GM23248 (cell line): ENCODE measurements around the gene S100A9. TPM values are rescaled to one million over a fixed set of nuclear protein-coding genes. Genes with fewer than 3 reads are reported as not detected.

Experiments
- DNase-seq: peaks from one replicate; pipeline ENCODE4 v3.0.0-alpha.2; 2015
- H2AFZ ChIP-seq: fragments of 200-600 bp; sonication (generic); 2 replicates; pipeline ENCODE4 v1.6.1; 2016; ENCODE audit warnings: antibody characterized with exemption
- H3F3A ChIP-seq: fragments of 200-600 bp; sonication (generic); 2 replicates; pipeline ENCODE4 v1.6.1; 2016; ENCODE audit warnings: mild to moderate bottlenecking, antibody characterized with exemption, mixed run types; ENCODE audit not compliant: insufficient read depth
- H3K27ac ChIP-seq: fragments of 200-600 bp; sonication (generic); 2 replicates; pipeline ENCODE4 v1.5.1; 2016; ENCODE audit warnings: mild to moderate bottlenecking
- H3K27me3 ChIP-seq: fragments of 200-600 bp; sonication (generic); replicated peaks from 2 replicates; pipeline ENCODE4 v1.6.1; 2016; ENCODE audit warnings: mild to moderate bottlenecking; ENCODE audit not compliant: insufficient read depth
- H3K36me3 ChIP-seq: fragments of 200-600 bp; sonication (generic); 2 replicates; pipeline ENCODE4 v1.6.1; 2016; ENCODE audit warnings: low read depth, mild to moderate bottlenecking
- H3K4me1 ChIP-seq: fragments of 200-600 bp; sonication (generic); 2 replicates; pipeline ENCODE4 v1.6.1; 2016; ENCODE audit warnings: mild to moderate bottlenecking; ENCODE audit not compliant: insufficient read depth
- H3K4me2 ChIP-seq: fragments of 200-600 bp; sonication (generic); one replicate; pipeline ENCODE4 v1.6.1; 2016; ENCODE audit warnings: mild to moderate bottlenecking; ENCODE audit not compliant: unreplicated experiment
- H3K4me3 ChIP-seq: fragments of 200-600 bp; sonication (generic); 2 replicates; pipeline ENCODE4 v1.5.1; 2016; ENCODE audit warnings: mild to moderate bottlenecking
- H3K79me2 ChIP-seq: fragments of 200-600 bp; sonication (generic); 2 replicates; pipeline ENCODE4 v1.6.1; 2016; ENCODE audit warnings: mild to moderate bottlenecking; ENCODE audit not compliant: insufficient read depth
- H3K9ac ChIP-seq: fragments of 200-600 bp; sonication (generic); 2 replicates; pipeline ENCODE4 v1.6.1; 2016; ENCODE audit warnings: mild to moderate bottlenecking
- H3K9me2 ChIP-seq: fragments of 200-600 bp; sonication (generic); 2 replicates; pipeline ENCODE4 v1.6.1; 2016; ENCODE audit warnings: mixed run types, mild to moderate bottlenecking, moderate library complexity; ENCODE audit not compliant: insufficient read depth
- H3K9me3 ChIP-seq: fragments of 200-600 bp; sonication (generic); one replicate; pipeline ENCODE4 v1.6.1; 2017; ENCODE audit warnings: low read depth
- H4K20me1 ChIP-seq: fragments of 200-600 bp; sonication (generic); 2 replicates; pipeline ENCODE4 v1.6.0; 2016; ENCODE audit not compliant: insufficient read depth
- EZH2 ChIP-seq: fragments of 200-600 bp; sonication (generic); IDR thresholded peaks from 2 replicates; pipeline ENCODE4 v1.6.1; 2018; ENCODE audit warnings: antibody characterized with exemption, mild to moderate bottlenecking; ENCODE audit not compliant: insufficient read depth, poor library complexity, severe bottlenecking
- EZH2phosphoT487 ChIP-seq: fragments of 200-600 bp; sonication (generic); IDR thresholded peaks from 2 replicates; pipeline ENCODE4 v1.6.1; 2018; ENCODE audit warnings: antibody characterized with exemption, moderate library complexity, mild to moderate bottlenecking, low read depth; ENCODE audit not compliant: insufficient read depth
- WGBS, 2 experiments: methylation state at CpG; one replicate each; pipeline ENCODE4 v1.1.6; 2015 to 2017; ENCODE audit warnings: low lambda C conversion rate in 2 of 2, low coverage in 1 of 2; ENCODE audit errors: missing lambda C conversion rate in 2 of 2; 5-methylcytosine and 5-hydroxymethylcytosine counted together
- in situ Hi-C: fragments of 300-500 bp; cut with MboI; formaldehyde crosslinking; loops from 2 replicates; pipeline ENCODE4 v1.15.0; 2020
- polyA plus RNA-seq: library from polyadenylated mRNA; unstranded; fragments of >200 nt; fragmentation: Nextera tagmentation; extraction: Ambion mirVana; gene quantifications from 2 replicates; pipeline ENCODE4 v1.2.1, GENCODE V29; 2016
- total RNA-seq: library from RNA; depleted of rRNA; stranded (reverse); fragments of >200 nt; shearing (Covaris generic); gene quantifications from 2 replicates; pipeline ENCODE4 v1.2.3, GENCODE V29; 2014

S100A9 gene
- total and polyA plus RNA-seq, 2 experiments from 2014 or later: not detected

DNA sequence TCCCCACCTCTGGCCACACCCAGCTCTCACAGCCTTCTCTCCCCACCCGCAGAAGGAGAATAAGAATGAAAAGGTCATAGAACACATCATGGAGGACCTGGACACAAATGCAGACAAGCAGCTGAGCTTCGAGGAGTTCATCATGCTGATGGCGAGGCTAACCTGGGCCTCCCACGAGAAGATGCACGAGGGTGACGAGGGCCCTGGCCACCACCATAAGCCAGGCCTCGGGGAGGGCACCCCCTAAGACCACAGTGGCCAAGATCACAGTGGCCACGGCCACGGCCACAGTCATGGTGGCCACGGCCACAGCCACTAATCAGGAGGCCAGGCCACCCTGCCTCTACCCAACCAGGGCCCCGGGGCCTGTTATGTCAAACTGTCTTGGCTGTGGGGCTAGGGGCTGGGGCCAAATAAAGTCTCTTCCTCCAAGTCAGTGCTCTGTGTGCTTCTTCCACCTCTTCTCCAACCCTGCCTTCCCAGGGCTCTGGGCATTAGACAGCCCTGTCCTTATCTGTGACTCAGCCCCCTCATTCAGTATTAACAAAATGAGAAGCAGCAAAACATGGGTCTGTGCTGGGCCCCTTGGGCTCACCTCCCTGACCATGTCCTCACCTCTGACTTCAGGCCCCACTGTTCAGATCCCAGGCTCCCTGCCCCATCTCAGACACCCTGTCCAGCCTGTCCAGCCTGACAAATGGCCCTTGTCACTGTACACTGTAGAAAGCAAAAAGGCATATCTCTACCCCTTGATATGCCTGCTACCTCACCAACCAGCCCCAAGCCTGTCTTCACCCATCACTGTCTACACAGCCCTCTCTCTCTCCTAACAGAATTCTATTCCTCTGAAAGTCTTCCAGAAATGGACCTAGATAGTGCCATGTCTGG lies 3.2 kb downstream of the S100A9 start:
- DNase-seq: no peak
- H3K4me1 ChIP-seq: no peaks in the 10 kb centered on the region
- H3K27me3 ChIP-seq: peaks cover 11% of the 10 kb centered on the region; the same call in 1 of the 2 replicates
- H2AFZ ChIP-seq: no peak overlapping the region
- no peaks in the 10 kb centered on the region for H3F3A ChIP-seq
- H3K9me2 ChIP-seq: no peaks in the 10 kb centered on the region
- 65 to 70% methylated on average over 11 of the region's 11 CpGs for WGBS, 2 experiments
- no peaks in the 10 kb centered on the region for H3K36me3 ChIP-seq
- H4K20me1 ChIP-seq: no peaks in the 10 kb centered on the region
- H3K9ac ChIP-seq: no peak overlapping the region
- no peak for TF ChIP-seq EZH2
- no peak for TF ChIP-seq EZH2phosphoT487
- H3K27ac ChIP-seq: no peak overlapping the region
- no peaks in the 10 kb centered on the region for H3K79me2 ChIP-seq
- no peak overlapping the region for H3K4me2 ChIP-seq
- no peaks in the 10 kb centered on the region for H3K9me3 ChIP-seq
- H3K4me3 ChIP-seq: no peak overlapping the region
- in situ Hi-C loops: loop anchor here (10.0 to 25.0 kb wide), 2 partner anchors 124 to 376 kb away; partner anchors contain the start of gene INTS3

DNA sequence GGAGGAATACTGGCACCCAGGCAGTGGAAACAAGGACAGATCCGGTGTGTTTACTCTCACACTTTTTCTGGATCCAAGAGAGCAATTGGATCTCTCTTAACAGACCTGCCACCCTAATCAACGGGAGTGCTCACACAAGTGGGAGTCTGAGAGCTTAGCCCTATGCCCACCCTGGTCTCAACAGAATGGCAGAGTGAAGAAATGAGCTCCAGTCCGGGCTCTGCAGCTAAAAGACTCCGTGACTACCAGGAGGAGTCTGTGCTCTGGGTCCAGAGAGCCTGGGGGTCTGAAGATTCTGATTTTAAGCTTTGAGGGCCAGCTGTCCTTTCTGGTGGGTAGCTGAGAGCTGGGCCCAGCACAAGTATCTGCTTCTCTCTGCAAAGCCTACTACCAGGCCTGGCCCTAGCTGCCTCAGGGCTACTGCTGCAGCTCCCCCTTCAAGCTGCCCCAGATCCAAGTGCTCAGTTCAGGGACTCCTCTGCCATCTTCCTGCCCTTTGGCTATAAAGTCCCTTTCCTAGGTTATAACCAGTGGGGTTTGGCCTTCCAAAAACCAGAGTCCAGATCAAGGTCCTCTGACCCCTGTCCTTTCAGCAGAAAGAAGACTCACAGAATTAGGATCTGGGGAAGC lies 3.9 kb downstream of the S100A9 start:
- no peaks in the 10 kb centered on the region for H3K79me2 ChIP-seq
- in situ Hi-C loops: loop anchor here (10.0 to 25.0 kb wide), 2 partner anchors 123 to 376 kb away; partner anchors contain the start of gene INTS3
- H3K4me1 ChIP-seq: no peaks in the 10 kb centered on the region
- H4K20me1 ChIP-seq: no peaks in the 10 kb centered on the region
- no peaks in the 10 kb centered on the region for H3K9me2 ChIP-seq
- no peak for TF ChIP-seq EZH2
- no peak for TF ChIP-seq EZH2phosphoT487
- no peak overlapping the region for H3K9ac ChIP-seq
- no peak overlapping the region for H3K4me3 ChIP-seq
- no peak overlapping the region for H3K27ac ChIP-seq
- H3K36me3 ChIP-seq: no peaks in the 10 kb centered on the region
- WGBS, 2 experiments: 31 to 45% methylated on average over 4 of the region's 4 CpGs
- H3K4me2 ChIP-seq: no peak overlapping the region
- peaks cover 11% of the 10 kb centered on the region; the same call in 1 of the 2 replicates for H3K27me3 ChIP-seq
- H3K9me3 ChIP-seq: no peaks in the 10 kb centered on the region
- H2AFZ ChIP-seq: no peak overlapping the region
- no peak for DNase-seq
- H3F3A ChIP-seq: no peaks in the 10 kb centered on the region

DNA sequence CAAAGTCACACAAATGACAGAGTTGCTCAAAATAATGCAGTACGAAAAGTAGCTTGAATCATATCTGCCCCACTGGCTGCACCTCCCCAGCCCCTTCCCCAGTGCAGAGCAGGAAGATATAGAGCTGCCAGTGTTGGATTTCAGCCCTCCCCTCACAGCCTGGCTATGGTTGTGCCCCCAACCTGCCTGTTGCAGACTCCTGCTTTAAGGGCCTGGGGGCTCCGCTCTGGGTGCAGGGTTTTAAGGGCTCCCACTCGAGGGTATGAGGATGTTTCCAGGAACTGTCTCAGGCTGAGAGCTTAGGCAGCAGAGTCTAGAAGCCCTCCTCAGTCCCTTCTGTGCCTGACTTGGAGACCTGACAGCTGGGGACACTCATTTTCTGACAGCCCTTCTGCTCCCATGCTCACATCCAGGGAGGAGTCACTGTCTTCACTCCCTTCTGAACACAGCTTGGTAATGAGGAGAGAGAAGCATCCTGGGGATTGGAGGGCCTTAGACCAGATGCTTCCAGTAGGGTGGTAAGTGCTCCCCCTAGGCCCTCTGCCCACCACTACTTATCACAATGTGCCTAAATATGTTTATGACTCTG lies 4.6 kb downstream of the S100A9 start:
- H3F3A ChIP-seq: no peaks in the 10 kb centered on the region
- no peak for TF ChIP-seq EZH2
- TF ChIP-seq EZH2phosphoT487: no peak
- no peak overlapping the region for H3K9ac ChIP-seq
- H3K27me3 ChIP-seq: peaks cover 11% of the 10 kb centered on the region; the same call in 1 of the 2 replicates
- H3K9me2 ChIP-seq: no peaks in the 10 kb centered on the region
- H3K27ac ChIP-seq: no peak overlapping the region
- H3K79me2 ChIP-seq: no peaks in the 10 kb centered on the region
- no peak overlapping the region for H3K4me3 ChIP-seq
- no peaks in the 10 kb centered on the region for H4K20me1 ChIP-seq
- WGBS, 2 experiments: 43 to 51% methylated on average over 3 of the region's 3 CpGs
- no peaks in the 10 kb centered on the region for H3K4me1 ChIP-seq
- no peak overlapping the region for H2AFZ ChIP-seq
- in situ Hi-C loops: loop anchor here (10.0 to 25.0 kb wide), 2 partner anchors 123 to 375 kb away; partner anchors contain the start of gene INTS3
- H3K36me3 ChIP-seq: no peaks in the 10 kb centered on the region
- H3K4me2 ChIP-seq: no peak overlapping the region
- DNase-seq: no peak
- H3K9me3 ChIP-seq: no peaks in the 10 kb centered on the region

DNA sequence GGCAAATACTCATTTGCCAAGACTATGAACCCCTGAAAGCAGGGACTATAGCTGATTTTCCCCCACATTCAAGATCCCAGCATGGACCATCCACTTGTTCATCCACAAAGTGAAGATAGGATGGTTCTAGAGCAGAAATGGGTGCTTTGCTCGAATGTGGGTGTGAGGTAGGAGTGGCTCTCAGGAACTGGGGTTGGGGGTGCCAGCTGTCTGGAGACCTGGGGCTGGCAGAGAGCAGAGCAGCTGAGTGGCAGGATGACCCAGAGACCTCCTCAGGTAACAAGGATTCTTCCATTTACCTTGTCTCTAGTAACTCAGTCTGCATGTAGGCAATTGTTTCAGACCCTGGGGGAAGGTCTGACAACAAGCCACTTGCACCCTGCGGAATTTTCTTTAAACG lies 6.0 kb downstream of the S100A9 start:
- no peaks in the 10 kb centered on the region for H3F3A ChIP-seq
- H3K79me2 ChIP-seq: no peaks in the 10 kb centered on the region
- no peak overlapping the region for H3K4me2 ChIP-seq
- no peak overlapping the region for H2AFZ ChIP-seq
- H3K4me1 ChIP-seq: no peaks in the 10 kb centered on the region
- DNase-seq: no peak
- H3K27ac ChIP-seq: no peak overlapping the region
- H3K36me3 ChIP-seq: no peaks in the 10 kb centered on the region
- H3K27me3 ChIP-seq: peaks cover 15% of the 10 kb centered on the region; the same call in 1 of the 2 replicates
- TF ChIP-seq EZH2 (no peak), EZH2phosphoT487 (no peak)
- 24 to 26% methylated on average over 3 of the region's 3 CpGs for WGBS, 2 experiments
- in situ Hi-C loops: loop anchor here (10.0 to 25.0 kb wide), 2 partner anchors 121 to 374 kb away; partner anchors contain the start of gene INTS3
- no peak overlapping the region for H3K4me3 ChIP-seq
- no peaks in the 10 kb centered on the region for H3K9me2 ChIP-seq
- no peaks in the 10 kb centered on the region for H3K9me3 ChIP-seq
- H3K9ac ChIP-seq: no peak overlapping the region
- H4K20me1 ChIP-seq: no peaks in the 10 kb centered on the region
